Epidermal melanocyte (primary cell): ENCODE data around the gene ARMC10.
"Not testable (repeated sequence)": the region's sequence is repeated elsewhere in the genome, so short reads cannot be mapped to it uniquely, and the experiment has no call there.

Experiments used
- DNase-seq: peaks from one replicate; pipeline ENCODE4 v3.0.0; 2011; ENCODE audit warnings: low spot score; ENCODE audit not compliant: insufficient read length

Gene ARMC10

DNA sequence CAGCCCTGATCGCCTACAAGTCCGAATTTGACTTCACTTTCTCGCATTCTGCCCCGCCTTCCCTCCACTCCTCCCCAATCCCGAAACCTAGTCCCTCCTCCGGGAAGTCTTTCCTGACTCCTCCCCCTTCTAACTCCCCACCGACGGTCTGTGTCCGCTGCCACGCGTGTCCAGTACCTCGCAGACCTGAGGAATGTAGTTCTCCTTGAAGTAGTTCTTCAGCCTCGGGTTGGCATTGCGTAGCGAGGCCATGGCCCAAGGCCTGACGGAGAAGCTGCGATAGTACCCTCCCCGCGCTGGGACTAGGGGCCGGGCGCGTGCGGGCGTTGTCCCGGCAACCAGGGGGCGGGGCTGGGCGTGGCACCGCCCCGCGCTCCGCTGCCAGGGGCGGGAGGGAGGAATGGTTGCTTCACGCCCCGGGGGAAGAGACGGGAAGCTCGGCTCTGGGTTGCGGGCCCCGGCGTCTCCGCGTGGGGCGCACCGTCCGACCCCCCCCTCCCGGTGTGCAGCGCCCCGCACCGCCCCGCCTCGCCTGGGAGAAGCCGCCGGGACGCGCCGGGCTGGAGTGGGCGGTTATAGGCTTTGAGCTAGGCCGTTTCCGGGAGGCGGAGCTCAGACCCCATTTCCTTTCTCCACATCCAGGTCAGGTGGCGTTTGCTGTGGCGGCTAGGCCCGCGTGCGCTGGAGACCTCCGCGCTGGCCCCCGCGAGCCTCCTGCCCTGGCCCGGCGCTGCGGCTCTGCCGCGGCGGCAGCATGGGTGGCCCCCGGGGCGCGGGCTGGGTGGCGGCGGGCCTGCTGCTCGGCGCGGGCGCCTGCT lies at the start of gene ARMC10, which contains the start of gene FBXL13:
TSS of gene ARMC10 (plus strand) at position 622 of the 818 bp plus-strand sequence. CDS start at position 755, 133 bp downstream.
TSS of gene FBXL13 (minus strand) at position 278 of the 818 bp plus-strand sequence.
- peak; percentile 79 for DNase-seq

DNA sequence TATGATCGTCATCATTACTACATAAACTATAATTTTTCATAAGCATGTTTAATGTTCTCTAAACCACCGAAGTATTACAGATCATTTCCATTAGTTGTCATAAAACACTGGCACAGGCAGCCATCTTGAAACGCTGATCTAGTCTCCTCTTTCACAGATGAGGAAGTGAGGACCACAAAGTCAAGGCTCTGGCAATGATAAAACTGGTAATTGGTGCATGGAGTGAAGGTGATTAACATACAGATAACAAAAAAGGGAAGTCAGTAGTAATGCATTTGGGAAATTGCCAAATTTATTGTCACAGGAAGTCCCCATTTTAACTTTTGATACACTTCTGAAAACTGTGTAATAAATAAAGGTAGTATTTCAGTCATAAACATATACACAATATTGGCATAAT lies 49.6 kb upstream of the ARMC10 start:
- DNase-seq = no peak

DNA sequence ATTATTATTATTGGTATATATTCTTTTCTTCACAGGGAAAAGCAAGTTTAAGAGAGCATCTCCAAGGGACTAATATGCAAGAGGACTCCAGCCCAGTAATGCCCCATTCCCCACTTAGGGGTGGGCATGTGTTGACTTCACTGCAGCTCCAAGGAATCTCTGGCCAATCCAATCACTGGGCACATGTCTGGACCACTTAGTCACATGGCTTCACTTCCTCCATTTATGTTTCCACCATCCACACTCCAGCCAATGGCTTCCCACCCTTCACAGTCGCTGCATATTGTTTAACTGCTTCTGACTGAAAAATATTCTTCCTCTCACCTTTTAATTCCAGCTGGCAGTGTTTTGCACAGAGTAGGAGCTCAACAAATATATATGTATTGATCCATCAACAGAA lies 43.9 kb upstream of the ARMC10 start:
- no peak for DNase-seq

DNA sequence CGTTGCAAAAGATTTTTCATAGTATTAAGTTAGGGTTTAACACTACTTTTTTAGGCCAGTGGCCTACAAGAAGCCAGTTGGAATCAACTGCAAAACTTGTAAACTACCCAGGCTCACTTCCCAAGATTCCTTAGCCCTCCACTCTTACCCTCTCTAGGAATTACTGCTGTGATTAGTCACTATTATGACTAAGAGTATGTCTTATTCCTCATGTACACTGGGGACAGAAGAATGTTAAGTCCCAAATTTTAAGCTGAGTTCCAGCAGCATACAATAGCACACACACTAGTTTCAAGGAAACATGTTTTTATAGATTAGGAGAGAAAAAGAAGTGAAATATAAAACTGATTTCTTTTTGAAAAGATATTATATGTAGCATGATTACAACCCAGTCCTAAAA lies 43.2 kb upstream of the ARMC10 start:
- DNase-seq = no peak

DNA sequence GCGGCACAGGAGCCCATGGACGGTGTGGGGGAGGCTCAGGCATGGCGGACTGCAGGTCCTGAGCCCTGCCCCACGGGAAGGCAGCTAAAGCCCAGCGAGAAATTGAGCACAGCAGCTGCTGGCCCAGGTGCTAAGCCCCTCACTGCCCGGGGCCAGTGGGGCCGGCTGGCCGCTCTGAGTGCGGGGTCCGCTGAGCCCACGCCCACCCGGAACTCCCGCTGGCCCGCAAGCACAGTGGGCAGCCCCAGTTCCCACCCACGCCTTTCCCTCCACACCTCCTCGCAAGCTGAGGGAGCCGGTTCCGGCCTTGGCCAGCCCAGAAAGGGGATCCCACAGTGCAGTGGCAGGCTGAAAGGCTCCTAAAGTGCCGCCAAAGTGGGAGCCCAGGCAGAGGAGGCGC lies 40.6 kb upstream of the ARMC10 start:
- not testable (repeated sequence) for DNase-seq

DNA sequence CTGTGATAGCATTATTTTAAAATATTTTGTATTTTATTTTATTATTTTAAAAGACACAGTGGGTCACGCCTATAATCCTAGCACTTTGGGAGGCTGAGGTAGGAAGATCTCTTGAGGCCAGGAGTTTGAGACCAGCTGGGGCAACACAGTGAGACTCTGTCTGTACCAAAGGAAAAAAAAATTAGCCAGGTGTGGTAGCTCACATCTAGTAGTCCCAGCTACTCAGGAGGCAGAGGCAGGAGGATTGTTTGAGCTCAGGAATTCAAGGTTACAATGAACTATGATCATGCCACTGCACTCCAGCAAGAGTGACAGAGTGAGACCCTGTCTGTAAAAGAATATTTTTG lies 37.5 kb upstream of the ARMC10 start:
- no peak for DNase-seq

DNA sequence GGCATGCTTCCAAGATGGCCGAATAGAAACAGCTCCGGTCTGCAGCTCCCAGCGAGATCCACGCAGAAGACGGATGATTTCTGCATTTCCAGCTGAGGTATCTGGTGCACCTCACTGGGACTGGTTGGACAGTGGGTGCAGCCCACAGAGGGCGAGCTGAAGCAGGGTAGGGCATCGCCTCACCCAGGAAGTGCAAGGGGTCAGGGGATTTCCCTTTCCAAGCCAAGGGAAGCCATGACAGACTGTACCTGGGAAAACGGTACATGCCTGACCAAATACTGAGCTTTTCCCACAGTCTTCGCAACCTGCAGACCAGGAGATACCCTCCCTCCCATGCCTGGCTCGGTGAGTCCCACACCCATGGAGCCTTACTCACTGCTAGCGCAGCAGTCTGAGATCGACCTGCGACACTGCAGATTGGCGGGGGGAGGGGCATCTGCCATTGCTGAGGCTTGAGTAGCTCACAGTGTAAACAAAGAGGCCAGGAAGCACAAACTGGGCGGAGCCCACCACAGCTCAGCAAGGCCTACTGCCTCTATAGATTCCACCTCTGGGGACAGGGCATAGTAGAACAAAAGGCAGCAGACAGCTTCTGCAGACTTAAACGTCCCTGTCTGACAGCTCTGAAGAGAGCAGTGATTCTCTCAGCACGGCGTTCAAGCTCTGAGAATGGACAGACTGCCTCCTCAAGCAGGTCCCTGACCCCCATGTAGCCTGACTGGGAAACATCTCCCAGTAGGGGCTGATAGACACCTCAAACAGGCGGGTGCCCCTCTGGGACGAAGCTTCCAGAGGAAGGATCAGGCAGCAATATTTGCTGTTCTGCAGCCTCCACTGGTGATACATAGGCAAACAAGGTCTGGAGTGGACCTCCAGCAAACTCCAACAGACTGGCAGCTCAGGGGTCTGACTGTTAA lies 36.9 kb upstream of the ARMC10 start:
- DNase-seq = not testable (repeated sequence)

DNA sequence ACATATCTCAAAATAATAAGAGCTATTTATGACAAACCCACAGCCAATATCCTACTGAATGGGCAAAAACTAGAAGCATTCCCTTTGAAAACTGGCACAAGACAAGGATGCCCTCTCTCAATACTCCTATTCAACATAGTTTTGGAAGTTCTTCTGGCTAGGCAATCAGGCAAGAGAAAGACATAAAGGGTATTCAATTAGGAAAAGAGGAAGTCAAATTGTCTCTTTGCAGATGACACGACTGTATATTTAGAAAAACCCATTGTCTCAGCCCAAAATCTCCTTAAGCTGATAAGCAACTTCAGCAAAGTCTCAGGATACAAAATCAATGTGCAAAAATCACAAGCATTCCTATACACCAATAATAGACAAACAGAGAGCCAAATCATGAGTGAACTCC lies 33.1 kb upstream of the ARMC10 start:
- DNase-seq = not testable (repeated sequence)

DNA sequence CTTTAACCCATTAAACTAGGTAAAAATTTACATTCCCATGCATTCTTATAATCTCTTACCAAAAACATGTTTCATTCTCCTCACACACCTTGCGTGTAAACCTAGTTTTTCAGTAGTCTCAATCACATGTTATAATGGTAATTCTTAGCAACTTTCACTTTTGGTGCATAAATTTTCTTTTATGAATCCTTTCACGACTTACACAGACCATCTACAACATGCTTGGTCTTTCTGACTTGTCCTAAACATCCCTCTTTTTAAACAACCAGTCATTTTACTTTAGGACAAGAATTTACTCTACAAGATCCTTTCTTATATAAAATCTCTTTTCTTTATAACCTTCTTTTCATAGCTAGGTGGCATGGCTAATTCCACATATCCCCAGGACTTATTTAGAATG lies 26.1 kb upstream of the ARMC10 start:
- DNase-seq = no peak

DNA sequence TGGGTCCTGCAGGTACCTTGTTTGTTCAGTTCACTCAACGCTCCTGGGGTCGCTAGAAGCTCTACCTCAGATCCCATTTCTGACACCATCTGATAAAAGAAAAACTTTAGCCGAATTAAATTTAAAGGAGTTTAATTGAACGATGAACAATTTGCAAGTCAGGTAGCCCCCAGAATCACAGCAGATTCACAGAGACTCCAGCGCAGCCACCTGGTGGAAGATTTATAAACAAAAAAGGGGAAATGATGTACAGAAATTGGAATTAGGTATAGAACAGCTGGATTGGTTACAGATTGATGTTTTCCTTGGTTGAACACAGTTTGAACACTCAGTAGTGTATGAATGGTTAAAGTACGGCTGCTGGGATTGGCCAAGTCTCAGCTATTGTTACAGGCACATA lies 23.4 kb upstream of the ARMC10 start:
- no peak for DNase-seq

DNA sequence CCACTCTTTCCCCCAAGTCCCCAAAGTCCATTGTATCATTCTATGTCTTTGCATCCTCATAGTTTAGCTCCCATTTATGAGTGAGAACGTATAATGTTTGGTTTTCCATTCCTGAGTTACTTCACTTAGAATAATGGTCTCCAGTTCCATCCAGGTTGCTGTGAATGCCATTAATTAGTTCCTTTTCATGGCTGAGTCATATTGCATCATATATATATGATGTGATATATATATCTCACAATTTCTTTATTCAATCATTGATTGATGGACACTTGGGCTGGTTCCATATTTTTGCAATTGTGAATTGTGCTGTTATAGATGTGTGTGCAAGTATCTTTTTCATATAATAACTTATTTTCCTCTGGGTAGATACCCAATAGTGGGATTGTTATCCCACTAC lies 18.9 kb upstream of the ARMC10 start:
- not testable (repeated sequence) for DNase-seq

DNA sequence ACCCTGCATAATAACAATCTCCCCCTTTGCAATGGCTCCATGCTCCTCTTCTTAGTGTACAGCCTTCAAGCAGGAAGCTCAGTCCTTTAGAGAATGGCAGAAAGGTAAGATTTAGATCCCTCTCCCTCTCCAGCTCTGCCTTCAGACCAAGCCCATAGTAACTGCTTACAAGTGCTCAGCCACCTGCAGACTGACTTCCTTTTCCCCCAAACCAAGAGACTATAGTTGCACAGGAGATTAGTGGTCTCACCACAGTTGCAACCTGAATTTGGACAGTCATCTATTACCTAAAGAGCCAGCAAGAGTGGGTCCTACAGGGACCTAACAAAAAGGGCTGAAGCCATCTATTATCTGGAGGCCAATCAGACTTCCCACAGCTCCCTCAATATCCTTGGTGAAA lies 16.8 kb upstream of the ARMC10 start:
- DNase-seq = no peak

DNA sequence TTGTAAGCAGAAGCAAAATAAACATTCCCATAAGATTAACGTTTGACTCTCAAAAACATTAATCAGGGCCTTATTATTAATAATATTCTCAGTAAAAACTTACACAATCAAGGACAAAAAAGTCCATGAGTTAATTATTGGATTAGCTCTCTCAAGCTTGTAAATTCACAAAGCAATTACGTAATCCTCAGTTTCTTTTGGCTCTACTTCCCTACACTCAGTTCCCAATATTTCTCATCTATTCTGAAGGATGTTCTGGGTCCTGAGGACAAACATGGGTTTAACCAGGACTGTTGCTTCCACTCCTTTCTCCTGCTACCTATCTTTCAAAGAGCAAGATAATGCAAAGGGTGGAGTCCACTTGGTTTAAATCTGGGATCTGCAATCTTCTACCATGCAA lies 15.5 kb upstream of the ARMC10 start:
- DNase-seq = no peak

DNA sequence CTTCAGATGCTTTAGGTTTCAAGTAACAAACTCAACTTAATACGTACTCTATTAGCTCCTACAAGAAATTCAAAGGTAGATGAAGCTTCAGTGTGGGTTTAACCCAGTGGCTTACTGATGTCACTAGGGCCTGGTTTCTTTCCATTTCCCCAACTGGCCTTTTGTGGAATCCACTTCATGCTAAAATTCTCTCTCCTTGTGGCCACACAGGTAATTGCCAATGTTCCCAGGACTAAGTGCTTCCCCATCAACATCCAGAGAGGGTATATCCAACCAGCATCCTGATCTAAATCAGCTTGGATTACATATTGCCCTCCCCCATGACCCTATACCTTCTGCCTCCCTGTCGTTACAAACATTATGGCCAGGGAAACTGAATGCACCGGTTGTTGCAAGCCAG lies 11.0 kb upstream of the ARMC10 start:
- DNase-seq = no peak

DNA sequence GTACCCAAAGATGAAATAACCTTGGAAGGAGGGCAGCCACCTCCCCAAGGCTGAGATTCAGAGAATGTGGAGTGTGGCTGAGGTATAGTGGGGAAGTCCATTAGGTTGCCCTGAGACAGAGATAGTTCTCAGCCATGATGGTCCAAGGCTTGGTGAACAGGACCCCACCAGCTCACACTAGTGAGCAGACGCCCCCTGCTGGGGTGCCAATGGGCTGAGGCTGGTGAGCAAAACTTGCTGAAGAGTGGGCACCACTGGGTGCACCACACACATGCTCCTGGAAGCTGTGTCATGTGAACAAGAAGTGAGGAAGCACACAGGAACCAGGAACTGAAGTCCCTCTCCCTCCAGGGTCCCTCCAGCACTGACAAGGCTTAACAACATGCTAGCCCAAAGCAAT lies 9.3 kb upstream of the ARMC10 start:
- no peak for DNase-seq

DNA sequence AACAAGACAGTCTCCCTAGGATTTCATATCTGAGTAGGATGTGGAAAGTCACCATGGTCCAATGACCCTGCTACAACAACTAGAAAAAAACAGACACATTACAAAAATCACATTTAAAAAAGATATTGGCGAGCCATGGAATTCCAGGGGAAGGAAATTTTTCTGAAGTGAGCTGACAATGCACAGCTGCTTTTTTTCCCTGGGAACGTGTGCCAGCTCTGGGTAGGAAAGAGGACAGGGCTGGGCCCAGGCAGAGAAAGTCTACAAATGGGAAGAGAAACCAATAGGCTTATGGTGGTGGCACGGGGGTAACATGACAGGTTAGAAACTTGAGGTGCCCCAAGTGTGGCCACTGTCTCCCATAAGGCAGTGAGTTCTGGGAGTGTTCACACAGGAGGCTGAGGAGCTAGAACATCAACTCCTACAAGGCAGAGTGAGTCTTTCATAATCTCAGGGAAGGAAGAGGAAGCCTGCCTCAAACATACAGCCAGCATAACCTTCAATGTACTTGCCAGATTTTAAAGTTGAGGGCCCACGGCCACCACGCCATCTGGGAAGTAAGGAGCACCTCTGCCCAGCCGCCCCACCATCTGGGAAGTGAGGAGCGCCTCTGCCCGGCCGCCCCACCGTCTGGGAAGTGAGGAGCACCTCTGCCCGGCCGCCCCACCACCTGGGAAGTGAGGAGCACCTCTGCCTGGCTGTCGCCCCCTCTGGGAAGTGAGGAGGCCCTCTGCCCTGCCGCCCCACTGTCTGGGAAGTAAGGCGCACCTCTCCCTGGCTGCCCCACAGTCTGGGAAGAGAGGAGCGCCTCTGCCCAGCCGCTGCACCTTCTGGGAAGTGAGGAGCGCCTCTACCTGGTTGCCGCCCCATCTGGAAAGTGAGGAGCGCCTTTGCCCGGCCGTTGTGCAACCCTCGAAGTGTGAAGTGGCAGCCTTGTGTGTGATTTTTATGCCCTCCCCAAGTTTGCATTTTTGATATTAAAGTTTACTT lies 6.2 kb upstream of the ARMC10 start:
- DNase-seq = no peak

DNA sequence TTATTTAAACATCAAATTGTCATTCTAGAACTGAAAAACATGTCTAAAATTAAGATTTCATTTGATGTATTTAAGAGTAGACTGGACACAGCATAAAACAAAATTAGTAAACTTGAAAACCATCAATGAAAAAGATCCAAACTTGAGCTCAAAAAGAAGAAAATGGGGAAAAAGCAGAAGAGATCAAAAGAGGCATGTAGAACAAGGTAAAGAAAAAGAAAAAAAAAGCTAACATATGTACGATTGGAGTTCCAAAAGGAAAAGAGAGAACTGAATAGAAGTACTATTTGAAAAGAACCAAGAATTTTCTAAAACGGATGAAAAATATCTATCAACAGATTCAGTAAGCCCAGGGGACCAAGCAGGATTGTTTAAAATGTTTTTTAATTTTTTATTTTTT lies 3.9 kb upstream of the ARMC10 start:
- DNase-seq = no peak

DNA sequence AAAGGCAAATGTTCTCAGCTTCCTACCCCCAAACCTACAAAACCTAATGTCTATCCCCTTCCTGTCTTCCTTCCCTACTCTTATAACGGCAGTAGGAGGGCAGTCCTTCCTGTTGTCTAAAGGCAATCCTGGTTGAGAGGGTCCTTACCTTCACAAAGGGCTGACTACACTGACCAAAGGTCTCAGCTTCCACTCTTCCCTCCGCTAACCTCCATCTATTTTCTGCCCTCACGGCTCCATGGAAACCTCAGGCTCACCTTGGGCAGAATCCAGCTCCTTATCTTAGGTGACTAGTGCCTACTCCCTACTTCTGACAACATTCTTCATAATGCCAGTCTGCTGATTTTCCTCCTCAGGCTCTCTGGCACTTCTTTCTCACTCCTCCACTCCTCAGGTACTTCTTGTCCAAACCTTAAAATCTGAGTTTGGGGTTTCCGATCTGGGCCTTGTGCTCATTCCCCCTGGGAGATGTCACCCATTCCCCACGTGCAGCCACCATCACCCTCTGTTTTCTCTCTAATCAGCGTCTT lies 886 bp upstream of the ARMC10 start:
- DNase-seq = no peak

DNA sequence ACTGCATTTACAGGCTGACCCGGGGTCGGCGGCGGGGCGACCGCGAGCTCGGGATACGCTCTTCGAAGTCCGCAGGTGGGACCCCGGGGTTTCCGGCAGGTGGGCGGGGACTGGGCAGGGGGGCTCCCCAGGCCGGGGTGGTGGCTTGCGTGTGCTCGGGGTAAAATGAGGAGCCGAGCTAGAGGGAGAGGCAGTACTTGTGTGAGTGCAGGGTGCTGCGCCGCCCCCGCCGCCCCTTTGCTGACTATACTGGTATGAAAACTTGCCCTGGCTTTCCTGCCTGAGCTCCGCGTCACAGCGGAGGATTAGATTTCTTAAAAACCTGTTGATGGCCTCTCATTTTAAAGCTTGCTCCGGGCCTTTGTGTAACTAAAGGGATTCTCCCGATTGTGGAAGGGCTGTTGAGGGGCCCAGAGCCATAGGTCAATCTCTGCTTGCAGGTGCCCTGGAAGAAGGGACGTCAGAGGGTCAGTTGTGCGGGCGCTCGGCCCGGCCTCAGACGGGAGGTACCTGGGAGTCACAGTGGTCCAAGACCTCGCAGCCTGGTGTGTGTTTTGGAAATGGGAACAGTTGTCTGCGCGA lies 488 bp downstream of the ARMC10 start:
- peak; percentile 23 for DNase-seq

DNA sequence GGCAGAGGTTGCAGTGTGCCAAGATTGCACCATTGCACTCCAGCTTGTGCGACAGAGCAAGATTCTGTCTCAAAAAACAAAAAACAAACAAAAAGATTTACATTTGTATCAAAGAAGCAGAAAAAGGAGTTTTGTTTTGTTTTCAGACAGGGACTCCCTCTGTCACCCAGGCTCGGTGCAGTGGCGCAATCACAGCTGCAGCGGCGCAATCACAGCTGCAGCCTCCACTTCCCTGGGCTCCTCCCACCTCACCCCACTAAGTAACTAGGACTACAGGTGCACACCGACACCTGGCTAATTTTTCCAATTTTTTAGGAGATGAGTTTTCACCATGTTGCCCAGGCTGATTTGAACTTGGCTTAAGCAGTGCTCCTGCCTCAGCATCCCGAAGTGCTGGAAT lies 1.8 kb downstream of the ARMC10 start:
- no peak for DNase-seq

DNA sequence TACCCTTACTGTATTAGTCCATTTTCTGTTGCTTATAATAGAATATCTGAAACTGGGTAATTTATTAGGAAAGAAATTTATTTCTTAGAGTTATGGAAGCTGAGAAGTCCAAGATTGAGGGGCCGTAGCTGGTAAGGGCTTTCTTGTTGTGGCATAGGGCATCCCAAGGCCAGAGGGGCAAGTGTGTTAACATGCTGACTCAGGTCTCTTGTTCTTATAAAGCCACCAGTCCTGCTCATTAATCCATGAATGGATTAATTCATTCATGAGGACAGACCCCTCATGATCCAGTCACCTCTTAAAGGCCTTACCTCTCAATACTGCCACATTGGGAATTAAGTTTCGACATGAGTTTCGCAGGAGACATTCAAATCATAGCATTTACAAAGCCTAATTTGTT lies 2.4 kb downstream of the ARMC10 start:
- DNase-seq = no peak
